Cerebellar cortex (tissue), 1 donor: ENCODE results near the gene CATSPERE.
"Not testable (repeated sequence)": the region's sequence is repeated elsewhere in the genome, so short reads cannot be mapped to it uniquely, and the experiment has no call there.

Source experiments
- DNase-seq: peaks from one replicate; pipeline ENCODE4 v3.0.0-alpha.2; 2015; ENCODE audit warnings: low spot score

CATSPERE gene

GRCh38 chr1:244552336-244552735, 91.3 kb downstream of the CATSPERE start:
- DNase-seq, result no peak

GRCh38 chr1:244556263-244556662, 95.2 kb downstream of the CATSPERE start:
- no peak for DNase-seq

GRCh38 chr1:244557565-244557964, 96.5 kb downstream of the CATSPERE start:
- DNase-seq, result no peak

DNA sequence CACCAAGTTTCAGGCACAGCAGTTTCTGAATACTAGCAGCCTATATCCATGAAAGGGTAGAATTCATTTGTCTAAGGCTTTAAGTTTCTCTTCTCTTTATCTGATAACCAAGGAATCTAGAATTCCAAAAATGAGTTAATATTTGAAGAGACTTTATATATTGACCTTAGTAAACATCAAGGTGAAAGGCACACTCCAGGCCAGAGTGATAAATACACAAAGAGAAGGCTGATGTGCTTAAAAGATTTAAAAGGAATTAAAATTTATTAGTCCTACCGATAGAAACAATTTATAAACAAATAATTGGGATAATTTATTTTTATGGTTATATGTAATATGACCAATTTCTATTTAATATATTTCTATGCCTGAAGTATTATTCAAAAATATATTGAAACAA, 98.5 kb downstream of the CATSPERE start:
- DNase-seq, result no peak

- not testable (repeated sequence) for DNase-seq
Observed at GRCh38 chr1:244562877-244563276, 101.8 kb downstream of the CATSPERE start.

DNA sequence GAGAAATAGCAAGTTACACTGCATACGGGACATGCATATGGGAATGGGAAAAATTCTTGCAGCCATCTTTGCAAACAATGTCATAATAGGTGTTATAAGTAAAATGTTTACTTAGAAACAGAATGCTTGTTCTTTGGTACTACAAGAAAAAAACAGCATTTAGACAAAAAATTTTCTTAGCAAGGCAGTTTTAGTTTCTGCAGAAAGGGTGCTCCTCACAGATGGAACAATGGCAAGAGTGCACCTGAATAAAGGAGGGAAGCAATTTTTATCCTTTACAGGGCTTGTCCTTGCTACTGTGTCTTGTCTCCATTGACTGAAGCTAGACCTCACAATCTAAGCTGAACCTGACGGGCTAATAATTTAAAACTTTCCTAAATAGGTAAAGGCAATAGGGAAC, 112.7 kb downstream of the CATSPERE start:
- no peak for DNase-seq

GRCh38 chr1:244576259-244576892, 115.3 kb downstream of the CATSPERE start:
- DNase-seq, result no peak

- DNase-seq, result not testable (repeated sequence)
Observed at GRCh38 chr1:244578205-244578604, 117.1 kb downstream of the CATSPERE start.

GRCh38 chr1:244583358-244583982, 122.4 kb downstream of the CATSPERE start:
- DNase-seq, result no peak

GRCh38 chr1:244585867-244586266, 124.8 kb downstream of the CATSPERE start:
- DNase-seq, result no peak

DNA sequence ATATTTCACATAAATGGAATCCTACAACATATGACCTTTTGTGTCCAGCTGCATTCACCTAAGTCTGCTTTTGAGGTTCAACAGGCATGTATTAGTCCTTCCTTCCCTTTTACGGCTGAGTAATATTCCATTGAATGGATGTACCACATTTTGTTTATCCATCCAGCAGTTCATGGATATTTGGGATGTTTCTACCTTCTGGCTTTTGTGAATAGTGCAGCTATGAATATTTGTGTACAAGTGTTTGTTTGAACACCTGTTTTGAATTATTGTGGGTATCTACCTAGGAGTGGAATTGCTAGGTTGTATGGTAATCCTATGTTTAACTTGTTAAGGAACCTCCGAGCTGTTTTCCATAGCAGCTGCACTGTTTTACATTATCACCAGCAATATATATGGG, 129.6 kb downstream of the CATSPERE start:
- no peak for DNase-seq

DNA sequence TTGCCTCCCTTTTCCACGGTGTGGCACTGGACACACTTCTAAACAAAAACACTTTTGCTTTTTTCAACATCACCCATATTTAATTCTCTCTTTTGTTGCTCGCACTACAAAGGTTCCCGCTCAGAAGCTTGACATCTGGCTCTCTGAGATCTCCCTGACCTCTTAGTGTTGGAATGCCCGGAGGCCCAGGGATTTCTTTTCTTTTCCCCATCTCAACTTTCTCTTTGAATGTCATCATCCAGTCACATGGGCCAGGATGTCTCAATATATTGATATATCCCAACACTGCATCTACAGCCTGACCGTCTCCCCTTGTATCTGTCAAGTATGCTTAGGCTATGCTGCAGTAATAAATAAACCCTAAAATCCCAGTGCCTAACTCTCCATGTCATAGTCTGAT, 137.5 kb downstream of the CATSPERE start:
- DNase-seq, result no peak

GRCh38 chr1:244599937-244600350, 138.9 kb downstream of the CATSPERE start:
- no peak for DNase-seq

GRCh38 chr1:244601336-244601735, 140.3 kb downstream of the CATSPERE start:
- no peak for DNase-seq

DNA sequence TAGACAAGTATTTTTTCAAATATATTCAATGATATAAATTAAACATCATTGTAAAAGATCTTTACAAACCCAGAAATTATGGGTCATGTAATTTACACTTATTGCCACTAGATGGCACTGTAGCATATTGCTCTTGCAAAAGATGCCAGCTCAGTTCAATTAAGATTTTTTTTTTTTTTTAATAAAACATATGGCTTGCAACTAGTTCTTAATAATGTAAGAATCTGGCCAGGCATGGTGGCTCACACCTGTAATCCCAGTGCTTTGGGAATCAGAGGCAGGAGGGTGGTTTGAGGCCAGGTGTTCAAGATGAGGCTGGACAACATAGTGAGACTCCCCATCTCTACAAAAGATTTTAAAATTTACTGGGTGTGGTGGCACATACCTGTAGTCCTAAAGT, 142.4 kb downstream of the CATSPERE start:
- DNase-seq, result peak; percentile 46

DNA sequence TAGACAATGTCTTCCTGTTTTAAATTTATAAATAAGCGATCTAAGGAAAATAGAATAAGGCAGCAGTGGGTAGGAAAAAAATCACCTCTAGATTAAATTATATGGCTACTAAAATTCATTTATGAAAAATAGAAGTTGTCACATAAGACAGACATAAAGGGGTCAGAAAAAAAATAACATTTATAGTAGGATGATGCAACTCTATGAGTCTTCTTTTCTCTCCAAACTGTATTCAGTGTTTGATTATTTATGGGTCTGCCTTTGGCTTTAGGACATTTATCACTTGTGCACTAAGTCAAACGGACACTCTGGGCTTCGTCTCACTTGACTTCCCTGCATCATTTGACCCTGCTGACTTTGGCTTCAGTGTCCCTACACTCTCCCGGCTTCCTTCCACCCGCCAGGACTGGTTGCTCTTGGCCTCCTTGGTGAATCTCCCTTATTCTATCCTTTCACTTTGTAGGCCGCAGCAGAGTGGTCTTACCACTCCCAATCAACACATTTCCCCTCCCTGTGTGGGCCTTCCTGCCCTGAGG, 144.8 kb downstream of the CATSPERE start:
- no peak for DNase-seq

DNA sequence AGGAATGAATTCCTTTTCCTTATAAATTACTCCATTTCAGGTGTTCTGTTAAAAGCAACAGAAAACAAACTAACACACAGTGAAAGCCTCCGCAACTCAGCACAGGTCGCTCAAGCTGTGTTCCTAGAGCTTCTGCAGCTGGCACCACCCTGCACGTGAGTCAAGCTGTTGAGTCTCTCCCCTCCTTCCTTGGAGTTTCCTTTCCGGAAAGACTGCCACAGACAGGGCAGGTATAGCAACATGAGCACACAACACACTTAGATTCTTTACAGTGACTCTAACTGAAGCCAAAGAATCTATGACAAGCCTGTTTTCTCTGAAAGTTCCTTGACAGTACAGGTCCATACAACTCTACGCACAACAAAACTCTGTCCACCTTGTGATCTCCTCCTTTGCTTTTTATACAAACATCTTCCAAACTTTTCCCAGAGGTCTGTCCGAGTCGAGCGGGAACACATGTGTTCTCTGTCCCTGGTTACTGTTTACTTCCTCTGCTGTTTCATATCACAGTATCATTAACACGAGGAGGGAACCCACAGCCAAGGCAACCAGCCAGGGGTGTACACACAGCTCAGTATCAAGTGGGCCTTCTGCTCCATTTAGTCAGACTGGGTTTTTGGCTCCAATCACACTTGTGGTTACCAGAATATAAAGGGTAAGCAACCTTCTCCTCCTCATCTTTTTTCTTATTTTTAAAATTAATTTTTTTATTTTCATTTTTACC, 153.2 kb downstream of the CATSPERE start:
- no peak for DNase-seq

GRCh38 chr1:244614879-244615278, 153.8 kb downstream of the CATSPERE start:
- DNase-seq, result no peak

GRCh38 chr1:244615301-244615700, 154.2 kb downstream of the CATSPERE start:
- DNase-seq, result no peak

DNA sequence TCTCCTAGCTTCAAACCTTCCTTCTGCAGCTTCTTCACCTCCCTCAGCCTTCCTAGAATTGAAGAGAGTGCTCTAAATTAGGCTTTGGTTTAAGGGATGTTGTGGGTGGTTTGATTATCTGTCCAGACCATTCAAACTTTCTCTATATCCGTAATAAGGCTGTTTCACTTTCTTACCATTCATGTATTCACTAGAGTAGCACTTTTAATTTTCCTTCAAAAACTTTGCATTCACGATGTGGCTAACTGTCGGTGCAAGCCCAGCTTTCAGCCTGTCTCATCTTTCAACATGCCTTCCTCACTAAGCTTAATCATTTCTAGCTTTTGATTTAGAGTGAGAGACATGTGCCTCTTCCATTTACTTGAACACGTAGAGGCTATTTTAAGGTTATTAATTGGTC, 165.6 kb downstream of the CATSPERE start:
- DNase-seq, result no peak

DNA sequence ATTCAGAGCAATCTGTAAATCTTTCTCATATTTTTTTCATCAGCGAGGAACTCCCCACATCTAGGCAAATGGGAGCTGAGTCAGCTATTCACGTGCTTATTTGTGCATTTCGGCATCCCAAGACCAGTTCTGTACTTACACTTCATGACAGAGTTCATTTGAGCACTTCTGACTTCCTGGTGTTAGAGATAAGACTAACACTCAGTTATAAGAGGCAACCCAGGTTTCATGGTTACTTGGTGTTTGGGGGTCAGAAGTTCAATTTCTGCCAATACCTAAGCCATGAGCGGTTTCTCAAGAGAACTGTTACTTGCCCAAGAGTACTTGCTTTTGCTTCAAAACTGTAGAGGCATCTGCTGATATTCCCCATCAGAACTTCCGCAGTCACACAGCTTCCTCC, 167.7 kb downstream of the CATSPERE start:
- DNase-seq, result no peak

DNA sequence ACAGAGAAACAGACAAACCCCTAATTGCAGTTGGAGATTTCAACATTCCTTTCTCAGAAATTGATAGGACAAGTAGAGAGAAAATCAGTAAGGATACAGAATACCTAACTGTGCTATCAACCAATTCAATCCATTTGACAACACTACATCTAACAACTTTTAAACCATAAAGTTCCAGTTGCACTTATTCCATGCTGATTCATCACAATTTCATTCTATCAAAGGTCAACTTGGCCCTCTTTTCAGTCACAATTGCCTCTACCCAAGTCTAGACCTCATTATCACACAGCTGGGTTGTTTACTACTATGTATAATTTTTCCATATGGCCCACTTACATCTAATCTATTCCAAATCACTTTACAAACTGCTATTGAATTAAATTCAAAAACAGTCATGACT, 172.1 kb downstream of the CATSPERE start:
- no peak for DNase-seq

DNA sequence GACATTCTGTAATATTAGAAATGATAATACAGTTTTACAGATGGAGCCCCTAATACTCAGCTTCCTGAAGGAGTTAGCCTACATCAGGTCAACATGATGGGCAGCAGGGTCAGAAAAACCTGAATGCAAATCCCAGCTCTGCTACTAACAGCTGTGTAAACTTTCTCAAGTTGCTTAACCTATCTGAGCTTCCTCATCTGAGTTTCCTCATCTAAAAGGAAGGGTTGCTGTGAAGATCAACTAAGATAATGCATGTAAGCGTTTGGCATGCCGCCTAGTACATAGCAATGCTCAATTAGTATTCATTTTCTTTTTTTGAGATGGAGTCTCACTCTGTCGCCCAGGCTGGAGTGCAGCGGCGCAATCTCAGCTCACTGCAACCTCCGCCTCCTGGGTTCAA, 173.5 kb downstream of the CATSPERE start:
- DNase-seq, result no peak
